Measurements from ENCODE around the gene RC3H1. TPM values are rescaled to one million over a fixed set of nuclear protein-coding genes. Genes with fewer than 3 reads are reported as not detected.

Gene RC3H1
- total and polyA plus RNA-seq, 9 of the 15 experiments (the other 6 are each of a cell fraction or from before 2014, with no cell fraction given): 2.4 to 31.7 (median 12.4) TPM

GRCh38 chr1:174028495-174028894, 6.3 kb upstream of the RC3H1 start (continued):
- TF ChIP-seq E2F8 (IDR thresholded peaks at IDR 0.05; ENCODE audit: low read depth, partially characterized antibody) (no peak), ZNF175 (CRISPR knock-in tag; IDR thresholded peaks at IDR 0.05; ENCODE audit: low read depth) (no peak), ARID1B (IDR thresholded peaks at IDR 0.05) (peak; percentile 68), ADNP (tag; IDR thresholded peaks at IDR 0.05) (no peak), ZNF77 (CRISPR knock-in tag; IDR thresholded peaks at IDR 0.05) (no peak), KLF13 (tag; IDR thresholded peaks at IDR 0.05; ENCODE audit: borderline replicate concordance, low read depth) (no peak), PHB2 (IDR thresholded peaks at IDR 0.05; ENCODE audit: low read depth) (no peak), EHMT2 (IDR thresholded peaks at IDR 0.05) (no peak), LEF1 (IDR thresholded peaks at IDR 0.05) (peak; percentile 62), ZNF589 (CRISPR knock-in tag; IDR thresholded peaks at IDR 0.05; ENCODE audit: low read depth) (no peak), CLOCK (CRISPR knock-in tag; IDR thresholded peaks at IDR 0.05; ENCODE audit: borderline replicate concordance) (no peak), ZBTB40 (IDR thresholded peaks at IDR 0.05) (no peak), ZBTB40 (CRISPR knock-in tag; IDR thresholded peaks at IDR 0.05) (no peak), TCF3 (CRISPR knock-in tag; IDR thresholded peaks at IDR 0.05) (peak; percentile 56), GATAD2A (IDR thresholded peaks at IDR 0.05) (no peak), TAF7 (tag; IDR thresholded peaks at IDR 0.05) (no peak)

Measured in K562 (cell line).